ENCODE results near the gene CTDP1.
A peak's percentile ranks its signal among the peaks of the same experiment; 100 is the strongest.

The CTDP1 gene

GRCh38 chr18:79774111-79774510 is 94.5 kb downstream of the CTDP1 start:
- no peak overlapping the region for H3K4me3 ChIP-seq (ENCODE audit: low read depth, low read length)
- H3K36me3 ChIP-seq (ENCODE audit: control insufficient read depth in 2 of 2, insufficient read depth in 1 of 2, low read length in 2 of 2), result no peaks in the 10 kb centered on the region
- POLR2A ChIA-PET, result no interaction called here
- H3K27ac ChIP-seq (ENCODE audit: extremely low read depth, low read depth, low read length), result no peak overlapping the region
- H3K9me3 ChIP-seq (ENCODE audit: control insufficient read depth, insufficient read depth, low read depth, low read length), result no peaks in the 10 kb centered on the region
- TF ChIP-seq ZNF785 (tag by site-specific recombination; IDR thresholded peaks at IDR 0.05), result no peak
- TF ChIP-seq ZNF776 (tag by site-specific recombination; IDR thresholded peaks at IDR 0.05; ENCODE audit: borderline replicate concordance), result no peak
- no peak for TF ChIP-seq ZNF48 (tag by site-specific recombination; IDR thresholded peaks at IDR 0.05)
- CTCF ChIA-PET, result no interaction called here
- H3K4me1 ChIP-seq (ENCODE audit: control insufficient read depth, insufficient read depth, low read length), result no peaks in the 10 kb centered on the region

GRCh38 chr18:79775441-79776221 is 96.0 kb downstream of the CTDP1 start:
- Histone ChIP-seq H3K36me3 (ENCODE audit: control insufficient read depth in 2 of 2, insufficient read depth in 1 of 2, low read length in 2 of 2) (no peaks in the 10 kb centered on the region), H3K27ac (ENCODE audit: extremely low read depth, low read depth, low read length) (no peak overlapping the region), H3K9me3 (ENCODE audit: control insufficient read depth, insufficient read depth, low read depth, low read length) (no peaks in the 10 kb centered on the region), H3K4me1 (ENCODE audit: control insufficient read depth, insufficient read depth, low read length) (no peaks in the 10 kb centered on the region), H3K4me3 (ENCODE audit: low read depth, low read length) (no peak overlapping the region)
- ChIA-PET POLR2A (no interaction called here), CTCF (no interaction called here)
- TF ChIP-seq ZBTB6 (tag by site-specific recombination; IDR thresholded peaks at IDR 0.05) (no peak), ZNF571 (tag by site-specific recombination; IDR thresholded peaks at IDR 0.05) (no peak), ZNF777 (tag by site-specific recombination; IDR thresholded peaks at IDR 0.05; ENCODE audit: borderline replicate concordance) (no peak), ZNF600 (tag by site-specific recombination; IDR thresholded peaks at IDR 0.05) (no peak), ZNF837 (tag by site-specific recombination; IDR thresholded peaks at IDR 0.05) (no peak), ZNF112 (tag by site-specific recombination; IDR thresholded peaks at IDR 0.05) (no peak), ZNF677 (tag by site-specific recombination; IDR thresholded peaks at IDR 0.05) (no peak), ZNF169 (tag by site-specific recombination; IDR thresholded peaks at IDR 0.05) (no peak), ZNF138 (tag by site-specific recombination; IDR thresholded peaks at IDR 0.05; ENCODE audit: borderline replicate concordance) (no peak), ZSCAN5A (tag by site-specific recombination; IDR thresholded peaks at IDR 0.05) (no peak), ZNF76 (tag by site-specific recombination; IDR thresholded peaks at IDR 0.05; ENCODE audit: borderline replicate concordance, low read depth) (no peak), ZNF274 (IDR thresholded peaks at IDR 0.05; ENCODE audit: low read length) (no peak), ZNF274 (tag by site-specific recombination; IDR thresholded peaks at IDR 0.05; ENCODE audit: borderline replicate concordance) (no peak)
- TF ChIP-seq, protein P1, sequence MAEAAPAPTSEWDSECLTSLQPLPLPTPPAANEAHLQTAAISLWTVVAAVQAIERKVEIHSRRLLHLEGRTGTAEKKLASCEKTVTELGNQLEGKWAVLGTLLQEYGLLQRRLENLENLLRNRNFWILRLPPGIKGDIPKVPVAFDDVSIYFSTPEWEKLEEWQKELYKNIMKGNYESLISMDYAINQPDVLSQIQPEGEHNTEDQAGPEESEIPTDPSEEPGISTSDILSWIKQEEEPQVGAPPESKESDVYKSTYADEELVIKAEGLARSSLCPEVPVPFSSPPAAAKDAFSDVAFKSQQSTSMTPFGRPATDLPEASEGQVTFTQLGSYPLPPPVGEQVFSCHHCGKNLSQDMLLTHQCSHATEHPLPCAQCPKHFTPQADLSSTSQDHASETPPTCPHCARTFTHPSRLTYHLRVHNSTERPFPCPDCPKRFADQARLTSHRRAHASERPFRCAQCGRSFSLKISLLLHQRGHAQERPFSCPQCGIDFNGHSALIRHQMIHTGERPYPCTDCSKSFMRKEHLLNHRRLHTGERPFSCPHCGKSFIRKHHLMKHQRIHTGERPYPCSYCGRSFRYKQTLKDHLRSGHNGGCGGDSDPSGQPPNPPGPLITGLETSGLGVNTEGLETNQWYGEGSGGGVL (tag by site-specific recombination; IDR thresholded peaks at IDR 0.05), result no peak

DNA sequence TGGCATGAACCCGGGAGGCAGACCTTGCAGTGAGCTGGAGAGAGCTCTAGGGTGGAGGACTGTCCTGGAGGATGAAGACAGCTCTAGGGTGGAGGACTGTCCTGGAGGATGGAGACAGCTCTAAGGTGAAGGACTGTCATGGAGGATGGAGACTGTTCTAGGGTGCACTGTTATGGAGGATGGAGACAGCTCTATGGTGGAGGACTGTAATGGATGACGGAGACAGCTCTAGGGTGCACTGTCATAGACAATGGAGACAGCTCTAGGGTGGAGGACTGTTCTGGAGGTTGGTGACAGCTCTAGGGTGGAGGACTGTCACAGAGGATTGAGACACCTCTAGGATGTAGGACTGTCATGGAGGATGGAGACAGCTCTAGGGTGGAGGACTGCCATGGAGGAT is 97.1 kb downstream of the CTDP1 start:
- TF ChIP-seq ZNF664 (tag by site-specific recombination; IDR thresholded peaks at IDR 0.05) (no peak), ZBTB6 (tag by site-specific recombination; IDR thresholded peaks at IDR 0.05) (0 out of 2 replicates have a peak, but pooled peaks have one; percentile 10)
- CTCF ChIA-PET, result no interaction called here
- POLR2A ChIA-PET, result interaction anchor here (0.7 kb wide), 1 partner anchor 257 kb away, joined by 3 read pairs; the partner anchor contains the start of gene RBFA
- Histone ChIP-seq H3K9me3 (ENCODE audit: control insufficient read depth, insufficient read depth, low read depth, low read length) (no peaks in the 10 kb centered on the region), H3K4me3 (ENCODE audit: low read depth, low read length) (no peak overlapping the region), H3K4me1 (ENCODE audit: control insufficient read depth, insufficient read depth, low read length) (no peaks in the 10 kb centered on the region), H3K36me3 (ENCODE audit: control insufficient read depth in 2 of 2, insufficient read depth in 1 of 2, low read length in 2 of 2) (no peaks in the 10 kb centered on the region), H3K27ac (ENCODE audit: extremely low read depth, low read depth, low read length) (no peak overlapping the region)

Data from HEK293 (cell line).